G401 (cell line): ENCODE results near the gene GLIS2. TPM values are rescaled to one million over a fixed set of nuclear protein-coding genes. Genes with fewer than 3 reads are reported as not detected.
A peak's percentile ranks its signal among the peaks of the same experiment; 100 is the strongest.
"Not testable (repeated sequence)": the region's sequence is repeated elsewhere in the genome, so short reads cannot be mapped to it uniquely, and the experiment has no call there.

ENCODE experiments used
- DNase-seq: peaks from one replicate; pipeline ENCODE4 v3.0.0-alpha.2; 2015; ENCODE audit warnings: low spot score
- in situ Hi-C: cut with HindIII; loops from 2 replicates; pipeline ENCODE4 v1.10.0; 2016; ENCODE audit warnings: low sequenced_read_pairs, mixed read lengths
- total RNA-seq: library from RNA; depleted of rRNA; stranded (reverse); fragments of >200 nt; shearing (Covaris generic); gene quantifications from 2 replicates; pipeline ENCODE4 v1.2.3, GENCODE V29; 2014

The GLIS2 gene
- total RNA-seq, 1 experiment from 2014 or later, result 0.44 TPM

GRCh38 chr16:4344300-4344982, 28.6 kb downstream of the GLIS2 start:
- in situ Hi-C loops, DNase-seq: not testable (repeated sequence)

GRCh38 chr16:4344983-4345835, 29.3 kb downstream of the GLIS2 start:
- DNase-seq, result peak; percentile 77
- in situ Hi-C loops, result no loop called here

- in situ Hi-C loops, result no loop called here
- no peak for DNase-seq
Measured at GRCh38 chr16:4345836-4346781, 30.2 kb downstream of the GLIS2 start.

GRCh38 chr16:4347010-4347409, 31.1 kb downstream of the GLIS2 start:
- no peak for DNase-seq
- in situ Hi-C loops, result no loop called here

- in situ Hi-C loops, result no loop called here
- no peak for DNase-seq
Measured at GRCh38 chr16:4347765-4348509, 32.1 kb downstream of the GLIS2 start.

GRCh38 chr16:4349332-4349731, 33.5 kb downstream of the GLIS2 start:
- no peak for DNase-seq
- in situ Hi-C loops, result no loop called here

- in situ Hi-C loops, result no loop called here
- DNase-seq, result no peak
Measured at GRCh38 chr16:4350365-4350786, 34.5 kb downstream of the GLIS2 start.

- in situ Hi-C loops, result no loop called here
- DNase-seq, result peak; percentile 91
Measured at GRCh38 chr16:4350787-4351659, 35.2 kb downstream of the GLIS2 start, which contains the start of gene PAM16. TSS of gene PAM16 (minus strand) at chr16:4351321. CDS start at chr16:4351234, 87 bp downstream.

GRCh38 chr16:4351880-4352279, 36.0 kb downstream of the GLIS2 start:
- in situ Hi-C loops, result no loop called here
- DNase-seq, result no peak

GRCh38 chr16:4352843-4353242, 37.0 kb downstream of the GLIS2 start:
- DNase-seq, result no peak
- in situ Hi-C loops, result no loop called here

GRCh38 chr16:4353675-4354074, 37.8 kb downstream of the GLIS2 start:
- in situ Hi-C loops, result no loop called here
- no peak for DNase-seq

- DNase-seq, result no peak
- in situ Hi-C loops, result no loop called here
Measured at GRCh38 chr16:4354512-4355409, 38.9 kb downstream of the GLIS2 start.

- in situ Hi-C loops, result no loop called here
- DNase-seq, result no peak
Measured at GRCh38 chr16:4356820-4357219, 41.0 kb downstream of the GLIS2 start.

GRCh38 chr16:4358236-4358635, 42.4 kb downstream of the GLIS2 start:
- DNase-seq, result no peak
- in situ Hi-C loops, result no loop called here

- DNase-seq, result peak; percentile 43
- in situ Hi-C loops, result no loop called here
Measured at GRCh38 chr16:4358831-4359561, 43.1 kb downstream of the GLIS2 start.

- DNase-seq, result no peak
- in situ Hi-C loops, result no loop called here
Measured at GRCh38 chr16:4359914-4360313, 44.0 kb downstream of the GLIS2 start.
